GM18502 (cell line): Measurements from ENCODE around the gene TGDS.
A peak's percentile ranks its signal among the peaks of the same experiment; 100 is the strongest.
"Not testable (repeated sequence)": the region's sequence is repeated elsewhere in the genome, so short reads cannot be mapped to it uniquely, and the experiment has no call there.

Experiments
- ATAC-seq: cut with Tn5 transposase; IDR thresholded peaks from one replicate; pipeline ENCODE4 v1.9.1; 2021; ENCODE audit warnings: mild to moderate bottlenecking; ENCODE audit not compliant: unreplicated experiment, poor library complexity

TGDS gene

GRCh38 chr13:94556041-94556440, 39.9 kb downstream of the TGDS start:
- no peak for ATAC-seq

GRCh38 chr13:94553766-94554165, 42.2 kb downstream of the TGDS start:
- no peak for ATAC-seq

GRCh38 chr13:94552095-94552494, 43.9 kb downstream of the TGDS start:
- ATAC-seq: no peak

GRCh38 chr13:94550062-94550738, 45.8 kb downstream of the TGDS start:
- ATAC-seq: peak; percentile 17

GRCh38 chr13:94549232-94550061, 46.5 kb downstream of the TGDS start:
- peak; percentile 89 for ATAC-seq

- ATAC-seq: peak; percentile 66
These were observed 47.1 kb downstream of the TGDS start for GRCh38 chr13:94548821-94549231.

GRCh38 chr13:94548382-94548781, 47.6 kb downstream of the TGDS start:
- ATAC-seq: no peak

GRCh38 chr13:94546061-94546839, 49.7 kb downstream of the TGDS start:
- ATAC-seq: no peak

GRCh38 chr13:94544922-94545321, 51.0 kb downstream of the TGDS start:
- ATAC-seq: no peak

- ATAC-seq: no peak
These were observed 53.0 kb downstream of the TGDS start for GRCh38 chr13:94542917-94543316.

- ATAC-seq: no peak
These were observed 58.0 kb downstream of the TGDS start for GRCh38 chr13:94537740-94538630.

GRCh38 chr13:94535775-94536174, 60.2 kb downstream of the TGDS start:
- ATAC-seq: no peak

- no peak for ATAC-seq
These were observed 60.7 kb downstream of the TGDS start for GRCh38 chr13:94535231-94535630.

- no peak for ATAC-seq
These were observed 61.8 kb downstream of the TGDS start for GRCh38 chr13:94534166-94534565.

- not testable (repeated sequence) for ATAC-seq
These were observed 63.7 kb downstream of the TGDS start for GRCh38 chr13:94532278-94532677.

GRCh38 chr13:94526956-94527355, 69.0 kb downstream of the TGDS start:
- not testable (repeated sequence) for ATAC-seq

GRCh38 chr13:94525781-94526180, 70.2 kb downstream of the TGDS start:
- ATAC-seq: no peak

- ATAC-seq: no peak
These were observed 71.5 kb downstream of the TGDS start for GRCh38 chr13:94524407-94524806.
